ENCODE data around the gene SEC14L6. TPM values are rescaled to one million over a fixed set of nuclear protein-coding genes. Genes with fewer than 3 reads are reported as not detected.

Gene SEC14L6
- total RNA-seq, 1 donor from 2014 or later = 0.54 TPM

- H3K36me3 Mint-ChIP-seq (ENCODE audit: unreplicated experiment) = no peaks in the 10 kb centered on the region
- no peak overlapping the region for H3K27ac Mint-ChIP-seq (ENCODE audit: unreplicated experiment)
- H3K4me1 Mint-ChIP-seq (ENCODE audit: unreplicated experiment) = no peaks in the 10 kb centered on the region
- H3K27me3 Mint-ChIP-seq (ENCODE audit: unreplicated experiment) = peaks cover 10% of the 10 kb centered on the region
- no peak for DNase-seq (ENCODE audit: extremely low spot score, unreplicated experiment)
- no peak overlapping the region for H3K4me3 Mint-ChIP-seq (ENCODE audit: unreplicated experiment)
- no peak for TF ChIP-seq CTCF (IDR thresholded peaks at IDR 0.05)
- no peaks in the 10 kb centered on the region for H3K9me3 Mint-ChIP-seq (ENCODE audit: unreplicated experiment)
Observed at GRCh38 chr22:30523646-30524489, 22.7 kb downstream of the SEC14L6 start.

GRCh38 chr22:30521368-30522156, 25.0 kb downstream of the SEC14L6 start:
- Mint-ChIP-seq H3K4me1 (ENCODE audit: unreplicated experiment) (no peaks in the 10 kb centered on the region), H3K4me3 (ENCODE audit: unreplicated experiment) (no peak overlapping the region), H3K27me3 (ENCODE audit: unreplicated experiment) (peaks cover 19% of the 10 kb centered on the region), H3K9me3 (ENCODE audit: unreplicated experiment) (no peaks in the 10 kb centered on the region), H3K27ac (ENCODE audit: unreplicated experiment) (no peak overlapping the region), H3K36me3 (ENCODE audit: unreplicated experiment) (no peaks in the 10 kb centered on the region)
- TF ChIP-seq CTCF (IDR thresholded peaks at IDR 0.05) = no peak
- DNase-seq (ENCODE audit: extremely low spot score, unreplicated experiment) = no peak

- no peaks in the 10 kb centered on the region for H3K36me3 Mint-ChIP-seq (ENCODE audit: unreplicated experiment)
- H3K27ac Mint-ChIP-seq (ENCODE audit: unreplicated experiment) = no peak overlapping the region
- H3K4me1 Mint-ChIP-seq (ENCODE audit: unreplicated experiment) = no peaks in the 10 kb centered on the region
- H3K27me3 Mint-ChIP-seq (ENCODE audit: unreplicated experiment) = peaks cover 19% of the 10 kb centered on the region
- H3K4me3 Mint-ChIP-seq (ENCODE audit: unreplicated experiment) = no peak overlapping the region
- no peak for TF ChIP-seq CTCF (IDR thresholded peaks at IDR 0.05)
- no peak for DNase-seq (ENCODE audit: extremely low spot score, unreplicated experiment)
- no peaks in the 10 kb centered on the region for H3K9me3 Mint-ChIP-seq (ENCODE audit: unreplicated experiment)
Observed at GRCh38 chr22:30519842-30520425, 26.6 kb downstream of the SEC14L6 start.

GRCh38 chr22:30516731-30517130, 29.8 kb downstream of the SEC14L6 start:
- H3K36me3 Mint-ChIP-seq (ENCODE audit: unreplicated experiment) = no peaks in the 10 kb centered on the region
- H3K4me1 Mint-ChIP-seq (ENCODE audit: unreplicated experiment) = no peaks in the 10 kb centered on the region
- TF ChIP-seq CTCF (IDR thresholded peaks at IDR 0.05) = no peak
- DNase-seq (ENCODE audit: extremely low spot score, unreplicated experiment) = no peak
- no peak overlapping the region for H3K4me3 Mint-ChIP-seq (ENCODE audit: unreplicated experiment)
- no peak overlapping the region for H3K27ac Mint-ChIP-seq (ENCODE audit: unreplicated experiment)
- H3K9me3 Mint-ChIP-seq (ENCODE audit: unreplicated experiment) = no peaks in the 10 kb centered on the region
- peaks cover 16% of the 10 kb centered on the region for H3K27me3 Mint-ChIP-seq (ENCODE audit: unreplicated experiment)

- DNase-seq (ENCODE audit: extremely low spot score, unreplicated experiment) = no peak
- H3K4me1 Mint-ChIP-seq (ENCODE audit: unreplicated experiment) = no peaks in the 10 kb centered on the region
- H3K27me3 Mint-ChIP-seq (ENCODE audit: unreplicated experiment) = peaks cover 15% of the 10 kb centered on the region
- H3K36me3 Mint-ChIP-seq (ENCODE audit: unreplicated experiment) = no peaks in the 10 kb centered on the region
- H3K9me3 Mint-ChIP-seq (ENCODE audit: unreplicated experiment) = no peaks in the 10 kb centered on the region
- H3K27ac Mint-ChIP-seq (ENCODE audit: unreplicated experiment) = no peak overlapping the region
- TF ChIP-seq CTCF (IDR thresholded peaks at IDR 0.05) = no peak
- no peak overlapping the region for H3K4me3 Mint-ChIP-seq (ENCODE audit: unreplicated experiment)
Observed at GRCh38 chr22:30516273-30516672, 30.3 kb downstream of the SEC14L6 start.
